ENCODE measurements around the gene TSPAN11. TPM values are rescaled to one million over a fixed set of nuclear protein-coding genes. Genes with fewer than 3 reads are reported as not detected.

TSPAN11 gene
- total RNA-seq, 4 donors from 2014 or later = 1.5 to 3.0 (median 2.9) TPM

DNA sequence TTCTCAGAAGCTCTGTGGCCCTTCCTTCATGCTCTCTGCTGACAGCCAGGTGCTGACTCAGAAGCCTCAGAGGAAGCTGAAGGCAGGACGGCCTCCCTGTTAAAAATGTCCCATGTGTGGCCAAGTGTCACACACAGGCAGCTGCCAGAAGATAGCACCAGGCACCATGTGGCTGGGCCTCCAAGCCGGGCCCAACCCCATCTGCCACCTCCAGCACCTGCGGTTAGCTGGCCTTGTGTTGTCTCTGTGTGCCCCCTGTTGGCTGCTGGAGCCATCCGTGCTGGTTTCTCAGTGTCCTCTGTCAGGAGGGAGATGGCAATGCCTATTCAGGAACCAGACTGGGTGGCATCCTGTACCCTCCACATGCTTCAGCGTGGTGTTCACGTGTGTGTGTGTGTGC, 63.2 kb downstream of the TSPAN11 start:
- TF ChIP-seq POLR2A (IDR thresholded peaks at IDR 0.05) = no peak
- no peak for TF ChIP-seq EP300 (IDR thresholded peaks at IDR 0.05; ENCODE audit: low read depth)
- no peak for TF ChIP-seq CTCF (IDR thresholded peaks at IDR 0.05)
- no peak for TF ChIP-seq POLR2AphosphoS5 (IDR thresholded peaks at IDR 0.05)

DNA sequence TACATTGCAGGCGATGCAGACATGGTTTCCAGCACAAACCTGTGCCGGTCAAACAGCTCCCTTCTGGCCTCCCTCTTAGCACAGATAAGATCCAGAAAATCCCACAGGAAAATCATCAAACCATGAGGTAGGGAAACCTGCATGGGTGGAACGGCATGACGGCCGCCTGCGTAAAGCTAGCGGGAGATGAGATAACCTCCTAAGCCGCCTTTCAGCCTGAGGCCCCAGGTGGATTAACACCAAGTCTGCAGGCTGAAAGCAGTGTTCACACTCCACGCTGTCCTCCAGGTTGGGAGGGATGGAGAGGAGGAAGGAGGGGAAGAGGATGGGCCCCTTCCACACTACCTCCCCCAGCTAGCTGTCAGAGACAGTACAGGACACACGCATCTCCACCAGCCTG, 63.8 kb downstream of the TSPAN11 start:
- TF ChIP-seq POLR2AphosphoS5 (IDR thresholded peaks at IDR 0.05) = no peak
- no peak for TF ChIP-seq POLR2A (IDR thresholded peaks at IDR 0.05)
- no peak for TF ChIP-seq CTCF (IDR thresholded peaks at IDR 0.05)
- no peak for TF ChIP-seq EP300 (IDR thresholded peaks at IDR 0.05; ENCODE audit: low read depth)
- H3K27me3 ChIP-seq = no peaks in the 10 kb centered on the region
- H3K9me3 ChIP-seq = no peaks in the 10 kb centered on the region
- no peak overlapping the region for H3K4me3 ChIP-seq
- intact Hi-C loops (cut with DNase I; ENCODE audit: low total_unique reads) (no loop called here), in situ Hi-C loops (cut with MboI; ENCODE audit: low pct_ligation_motif_present in 1 of 4, low pct_unique_long_range_greater_than_20kb in 1 of 4, low sequenced_read_pairs in 3 of 4) (loop anchor here in 2 of 4 donors (25.0 kb wide), 2 partner anchors 128 to 247 kb away; no protein-coding TSS in a partner anchor)
- no peak for DNase-seq
- H3K27ac ChIP-seq = no peak overlapping the region
- H3K4me1 ChIP-seq = peaks cover 0 to 10% (median 4%) of the 10 kb centered on the region in 4 donors
- H3K36me3 ChIP-seq = no peaks in the 10 kb centered on the region
- 70 to 85% methylated on average over 5 to 10 of the region's 10 CpGs for WGBS, 2 donors (ENCODE audit: low coverage in 1 of 2)

More for the DNA sequence above, 63.2 kb downstream of the TSPAN11 start:
- 49% methylated on average over 6 of the region's 6 CpGs; no CpG with 5 or more reads in 1 of the 2 donors for WGBS, 2 donors (ENCODE audit: low coverage in 1 of 2)
- in situ Hi-C loops (cut with MboI; ENCODE audit: low pct_ligation_motif_present in 1 of 4, low pct_unique_long_range_greater_than_20kb in 1 of 4, low sequenced_read_pairs in 3 of 4) = loop anchor here in 2 of 4 donors (25.0 kb wide), 2 partner anchors 127 to 248 kb away; no protein-coding TSS in a partner anchor
- Histone ChIP-seq H3K9me3 (no peaks in the 10 kb centered on the region), H3K27me3 (no peaks in the 10 kb centered on the region), H3K4me3 (no peak overlapping the region), H3K4me1 (peaks cover 0 to 10% (median 4%) of the 10 kb centered on the region in 4 donors), H3K27ac (no peak overlapping the region), H3K36me3 (no peaks in the 10 kb centered on the region)
- intact Hi-C loops (cut with DNase I; ENCODE audit: low total_unique reads) = loop anchor here (2.0 kb wide), 1 partner anchor 139 kb away; no protein-coding TSS in a partner anchor
- DNase-seq = peak; percentile 38

- Histone ChIP-seq H3K9me3 (no peaks in the 10 kb centered on the region), H3K4me1 (peaks cover 0 to 10% (median 4%) of the 10 kb centered on the region in 4 donors), H3K4me3 (no peak overlapping the region), H3K27me3 (no peaks in the 10 kb centered on the region), H3K36me3 (no peaks in the 10 kb centered on the region), H3K27ac (no peak overlapping the region)
- intact Hi-C loops (cut with DNase I; ENCODE audit: low total_unique reads) = no loop called here
- WGBS, 2 donors (ENCODE audit: low coverage in 1 of 2) = 83 to 91% methylated on average over 1 to 3 of the region's 3 CpGs
- no peak for TF ChIP-seq EP300 (IDR thresholded peaks at IDR 0.05; ENCODE audit: low read depth)
- TF ChIP-seq POLR2AphosphoS5 (IDR thresholded peaks at IDR 0.05) = no peak
- no peak for TF ChIP-seq POLR2A (IDR thresholded peaks at IDR 0.05)
- TF ChIP-seq CTCF (IDR thresholded peaks at IDR 0.05) = no peak
- in situ Hi-C loops (cut with MboI; ENCODE audit: low pct_ligation_motif_present in 1 of 4, low pct_unique_long_range_greater_than_20kb in 1 of 4, low sequenced_read_pairs in 3 of 4) = loop anchor here in 2 of 4 donors (25.0 kb wide), 2 partner anchors 128 to 247 kb away; no protein-coding TSS in a partner anchor
- no peak for DNase-seq
These were observed 64.2 kb downstream of the TSPAN11 start for GRCh38 chr12:30990776-30991175.

- Histone ChIP-seq H3K4me1 (peaks cover 0 to 10% (median 4%) of the 10 kb centered on the region in 4 donors), H3K9me3 (no peaks in the 10 kb centered on the region), H3K4me3 (no peak overlapping the region), H3K36me3 (no peaks in the 10 kb centered on the region), H3K27ac (no peak overlapping the region), H3K27me3 (no peaks in the 10 kb centered on the region)
- in situ Hi-C loops (cut with MboI; ENCODE audit: low pct_ligation_motif_present in 1 of 4, low pct_unique_long_range_greater_than_20kb in 1 of 4, low sequenced_read_pairs in 3 of 4) (loop anchor here in 2 of 4 donors (25.0 kb wide), 2 partner anchors 129 to 246 kb away; no protein-coding TSS in a partner anchor), intact Hi-C loops (cut with DNase I; ENCODE audit: low total_unique reads) (no loop called here)
- WGBS, 2 donors (ENCODE audit: low coverage in 1 of 2) = 84% methylated on average over 4 of the region's 4 CpGs; no CpG with 5 or more reads in 1 of the 2 donors
- TF ChIP-seq EP300 (IDR thresholded peaks at IDR 0.05; ENCODE audit: low read depth) (no peak), CTCF (IDR thresholded peaks at IDR 0.05) (no peak), POLR2A (IDR thresholded peaks at IDR 0.05) (no peak), POLR2AphosphoS5 (IDR thresholded peaks at IDR 0.05) (no peak)
- DNase-seq = no peak
These were observed 64.9 kb downstream of the TSPAN11 start for GRCh38 chr12:30991466-30991865.
